Measurements from ENCODE around the gene TRIM63.

DNA sequence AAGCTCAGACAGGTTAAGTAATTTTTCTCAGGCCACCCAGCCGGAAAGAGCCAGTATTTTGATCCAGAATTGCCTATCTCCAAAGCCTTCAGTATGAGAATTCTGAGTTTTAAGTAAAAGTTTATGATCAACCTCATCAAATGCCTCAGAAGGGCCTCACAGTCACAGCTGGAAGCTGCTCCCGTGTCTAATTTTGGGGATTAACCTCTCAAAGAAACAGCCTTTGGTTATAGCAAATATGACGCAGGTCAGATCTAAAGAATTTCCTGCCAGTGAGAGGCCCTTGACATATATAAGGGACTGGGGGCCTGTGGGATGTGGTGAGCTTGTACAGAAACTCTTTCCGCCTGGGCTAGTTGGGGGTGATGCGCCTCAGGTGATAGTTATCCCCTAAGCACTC, 43.6 kb downstream of the TRIM63 start:
- TF ChIP-seq, protein P1, sequence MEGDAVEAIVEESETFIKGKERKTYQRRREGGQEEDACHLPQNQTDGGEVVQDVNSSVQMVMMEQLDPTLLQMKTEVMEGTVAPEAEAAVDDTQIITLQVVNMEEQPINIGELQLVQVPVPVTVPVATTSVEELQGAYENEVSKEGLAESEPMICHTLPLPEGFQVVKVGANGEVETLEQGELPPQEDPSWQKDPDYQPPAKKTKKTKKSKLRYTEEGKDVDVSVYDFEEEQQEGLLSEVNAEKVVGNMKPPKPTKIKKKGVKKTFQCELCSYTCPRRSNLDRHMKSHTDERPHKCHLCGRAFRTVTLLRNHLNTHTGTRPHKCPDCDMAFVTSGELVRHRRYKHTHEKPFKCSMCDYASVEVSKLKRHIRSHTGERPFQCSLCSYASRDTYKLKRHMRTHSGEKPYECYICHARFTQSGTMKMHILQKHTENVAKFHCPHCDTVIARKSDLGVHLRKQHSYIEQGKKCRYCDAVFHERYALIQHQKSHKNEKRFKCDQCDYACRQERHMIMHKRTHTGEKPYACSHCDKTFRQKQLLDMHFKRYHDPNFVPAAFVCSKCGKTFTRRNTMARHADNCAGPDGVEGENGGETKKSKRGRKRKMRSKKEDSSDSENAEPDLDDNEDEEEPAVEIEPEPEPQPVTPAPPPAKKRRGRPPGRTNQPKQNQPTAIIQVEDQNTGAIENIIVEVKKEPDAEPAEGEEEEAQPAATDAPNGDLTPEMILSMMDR (IDR thresholded peaks at IDR 0.05) = no peak
- no peak for TF ChIP-seq POLR2A (IDR thresholded peaks at IDR 0.05)

Data from body of pancreas (tissue), 4 donors.